Measurements from ENCODE around the gene WDR12. TPM values are rescaled to one million over a fixed set of nuclear protein-coding genes. Genes with fewer than 3 reads are reported as not detected.

The WDR12 gene
- total RNA-seq, 1 experiment from 2014 or later = 118 TPM

- Histone ChIP-seq H3K4me3 (ENCODE audit: low read depth, low read length) (peak within 1 kb of the TSS; percentile 94), H3K9me3 (0 out of 2 replicates have a peak, but pooled peaks cover 4% of the 10 kb centered on the region), H3K36me3 (ENCODE audit: control insufficient read depth, insufficient read depth, low read length) (no peaks in the 10 kb centered on the region), H3K4me1 (peaks cover 5% of the 10 kb centered on the region; the same call in 1 of the 2 replicates), H3K27me3 (replicated peaks; ENCODE audit: control insufficient read depth, insufficient read depth, low read length) (no peaks in the 10 kb centered on the region)
- no peaks in the 10 kb centered on the region for H3K4me1 Mint-ChIP-seq (ENCODE audit: low read depth, unreplicated experiment)
- intact Hi-C loops (cut with micrococcal nuclease; ENCODE audit: unreplicated experiment) = loop anchor here (1.0 to 5.0 kb wide), 2 partner anchors 234 to 297 kb away; no protein-coding TSS in a partner anchor
- DNase-seq = peak; percentile 69 to 85
- no peaks in the 10 kb centered on the region for H3K27me3 Mint-ChIP-seq (ENCODE audit: insufficient read depth, unreplicated experiment)
- ChIA-PET POLR2A (interaction anchor here (1.0 kb wide), 1 partner anchor 40 kb away, joined by 4 read pairs; the partner anchor contains the start of genes CARF and WDR12), CTCF (interaction anchor here (1.5 to 1.6 kb wide), 2 partner anchors 40 to 283 kb away, joined by 5 to 9 read pairs; no protein-coding TSS in a partner anchor)
- peaks cover 14% of the 10 kb centered on the region for H3K36me3 Mint-ChIP-seq (ENCODE audit: insufficient read depth, unreplicated experiment)
- H3K27ac Mint-ChIP-seq (ENCODE audit: unreplicated experiment) = peak within 1 kb of the TSS; percentile 77
- no peak for TF ChIP-seq CTCF (IDR thresholded peaks at IDR 0.05; ENCODE audit: insufficient read depth in 1 of 2, low read depth in 1 of 2, low read length in 1 of 2, severe bottlenecking in 1 of 2, unreplicated experiment in 1 of 2)
- no peaks in the 10 kb centered on the region for H3K9me3 Mint-ChIP-seq (ENCODE audit: unreplicated experiment)
- H3K4me3 Mint-ChIP-seq (ENCODE audit: unreplicated experiment) = peak within 1 kb of the TSS; percentile 78
- BruUV-seq (replicated peaks) = no TSS peak
These were observed 40.0 kb downstream of the WDR12 start, which contains the start of gene ICA1L for GRCh38 chr2:202871300-202872141. TSS of gene ICA1L (minus strand) at chr2:202871766. CDS start at chr2:202829009, 42,757 bp downstream.

DNA sequence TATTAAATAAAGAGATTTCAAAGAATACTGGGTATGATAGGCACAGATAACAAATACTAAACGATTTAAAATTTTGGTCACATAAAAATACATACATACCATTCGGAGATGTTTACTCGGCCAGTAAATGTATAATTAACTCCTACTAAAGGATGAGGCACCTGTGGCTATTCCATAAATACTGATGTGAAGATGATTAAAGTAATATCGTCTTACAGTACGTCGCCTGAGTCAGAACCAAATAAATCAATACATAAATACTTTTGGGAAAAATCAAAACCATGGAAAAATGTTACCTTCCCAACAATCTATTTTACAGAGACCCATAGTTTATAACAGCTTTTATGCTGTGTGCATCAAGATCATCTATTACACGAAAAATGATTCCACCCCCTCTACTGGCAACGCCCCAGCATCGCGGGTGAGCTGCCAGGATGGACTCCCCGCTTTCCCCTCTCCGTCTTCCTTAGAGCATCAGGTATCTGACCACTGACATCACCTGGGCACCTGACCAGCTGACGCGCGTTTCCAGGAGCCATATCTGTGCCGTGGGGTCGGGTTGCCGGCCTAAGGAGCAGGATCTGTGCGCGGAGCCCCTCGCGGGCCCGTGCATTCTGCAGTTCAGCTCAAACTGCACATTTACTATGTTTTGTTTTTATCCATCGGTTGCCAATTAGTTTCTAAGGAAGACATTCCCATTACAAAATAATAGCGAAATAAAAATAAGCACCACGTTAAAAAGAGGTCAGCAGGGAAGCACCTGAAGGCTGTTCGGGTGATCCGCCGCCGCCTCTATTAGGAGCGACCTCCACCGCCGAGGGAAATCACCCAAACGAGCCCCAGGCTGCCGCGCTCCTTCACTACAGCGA, 40.8 kb downstream of the WDR12 start:
- Histone ChIP-seq H3K9me3 (0 out of 2 replicates have a peak, but pooled peaks cover 4% of the 10 kb centered on the region), H3K36me3 (ENCODE audit: control insufficient read depth, insufficient read depth, low read length) (no peaks in the 10 kb centered on the region), H3K4me1 (peaks cover 5% of the 10 kb centered on the region; the same call in 1 of the 2 replicates), H3K4me3 (ENCODE audit: low read depth, low read length) (peak overlapping the region; percentile 94), H3K27me3 (replicated peaks; ENCODE audit: control insufficient read depth, insufficient read depth, low read length) (no peaks in the 10 kb centered on the region)
- CTCF ChIA-PET = interaction anchor here (0.6 to 1.6 kb wide), 3 partner anchors 40 to 288 kb away, joined by 3 to 9 read pairs (median 5); no protein-coding TSS in a partner anchor
- H3K27ac Mint-ChIP-seq (ENCODE audit: unreplicated experiment) = peak overlapping the region; percentile 77
- TSS peak; percentile 99 for BruUV-seq (replicated peaks)
- H3K27me3 Mint-ChIP-seq (ENCODE audit: insufficient read depth, unreplicated experiment) = no peaks in the 10 kb centered on the region
- TF ChIP-seq CTCF (IDR thresholded peaks at IDR 0.05; ENCODE audit: insufficient read depth in 1 of 2, low read depth in 1 of 2, low read length in 1 of 2, severe bottlenecking in 1 of 2, unreplicated experiment in 1 of 2) = peak; percentile 71 to 79
- peaks cover 14% of the 10 kb centered on the region for H3K36me3 Mint-ChIP-seq (ENCODE audit: insufficient read depth, unreplicated experiment)
- peak; percentile 88 to 89 for DNase-seq
- no peaks in the 10 kb centered on the region for H3K9me3 Mint-ChIP-seq (ENCODE audit: unreplicated experiment)
- intact Hi-C loops (cut with micrococcal nuclease; ENCODE audit: unreplicated experiment) = loop anchor here (1.0 to 5.0 kb wide), 4 partner anchors 39 to 296 kb away; no protein-coding TSS in a partner anchor
- H3K4me1 Mint-ChIP-seq (ENCODE audit: low read depth, unreplicated experiment) = no peaks in the 10 kb centered on the region
- H3K4me3 Mint-ChIP-seq (ENCODE audit: unreplicated experiment) = peak overlapping the region; percentile 78
- POLR2A ChIA-PET = interaction anchor here (1.0 kb wide), 1 partner anchor 41 kb away, joined by 4 read pairs; the partner anchor contains the start of genes CARF and WDR12

GRCh38 chr2:202861987-202862386, 49.5 kb downstream of the WDR12 start:
- no TSS peak for BruUV-seq (replicated peaks)
- H3K36me3 Mint-ChIP-seq (ENCODE audit: insufficient read depth, unreplicated experiment) = no peaks in the 10 kb centered on the region
- H3K27me3 Mint-ChIP-seq (ENCODE audit: insufficient read depth, unreplicated experiment) = no peaks in the 10 kb centered on the region
- H3K9me3 ChIP-seq = no peaks in the 10 kb centered on the region
- ChIA-PET CTCF (no interaction called here), POLR2A (no interaction called here)
- no peak for TF ChIP-seq CTCF (IDR thresholded peaks at IDR 0.05; ENCODE audit: insufficient read depth in 1 of 2, low read depth in 1 of 2, low read length in 1 of 2, severe bottlenecking in 1 of 2, unreplicated experiment in 1 of 2)
- no peak for DNase-seq
- H3K36me3 ChIP-seq (ENCODE audit: control insufficient read depth, insufficient read depth, low read length) = no peaks in the 10 kb centered on the region
- H3K4me1 ChIP-seq = no peaks in the 10 kb centered on the region
- H3K4me3 ChIP-seq (ENCODE audit: low read depth, low read length) = no peak overlapping the region
- H3K4me1 Mint-ChIP-seq (ENCODE audit: low read depth, unreplicated experiment) = no peaks in the 10 kb centered on the region
- H3K9me3 Mint-ChIP-seq (ENCODE audit: unreplicated experiment) = no peaks in the 10 kb centered on the region
- H3K27ac Mint-ChIP-seq (ENCODE audit: unreplicated experiment) = no peak overlapping the region
- H3K4me3 Mint-ChIP-seq (ENCODE audit: unreplicated experiment) = no peak overlapping the region
- intact Hi-C loops (cut with micrococcal nuclease; ENCODE audit: unreplicated experiment) = no loop called here
- no peaks in the 10 kb centered on the region for H3K27me3 ChIP-seq (replicated peaks; ENCODE audit: control insufficient read depth, insufficient read depth, low read length)
